SU-DHL-6 (cell line): ENCODE data around the gene PRLR.

ENCODE experiments used
- EZH2phosphoT487 ChIP-seq: fragments of 200-600 bp; sonication (generic), shearing (Covaris generic); conservative IDR thresholded peaks from 2 replicates; pipeline ENCODE4 v1.6.1; 2018; ENCODE audit warnings: mild to moderate bottlenecking, antibody characterized with exemption, low read length, moderate library complexity, mixed read lengths
- TF ChIP-seq, protein P1 (sequence below): fragments of 200-600 bp; sonication (generic); IDR thresholded peaks from one replicate; pipeline ENCODE4 v1.5.1; 2017; ENCODE audit warnings: antibody characterized with exemption, mild to moderate bottlenecking, low read length, moderate library complexity; ENCODE audit not compliant: insufficient read depth, poor library complexity, severe bottlenecking

- TF ChIP-seq, protein P1, sequence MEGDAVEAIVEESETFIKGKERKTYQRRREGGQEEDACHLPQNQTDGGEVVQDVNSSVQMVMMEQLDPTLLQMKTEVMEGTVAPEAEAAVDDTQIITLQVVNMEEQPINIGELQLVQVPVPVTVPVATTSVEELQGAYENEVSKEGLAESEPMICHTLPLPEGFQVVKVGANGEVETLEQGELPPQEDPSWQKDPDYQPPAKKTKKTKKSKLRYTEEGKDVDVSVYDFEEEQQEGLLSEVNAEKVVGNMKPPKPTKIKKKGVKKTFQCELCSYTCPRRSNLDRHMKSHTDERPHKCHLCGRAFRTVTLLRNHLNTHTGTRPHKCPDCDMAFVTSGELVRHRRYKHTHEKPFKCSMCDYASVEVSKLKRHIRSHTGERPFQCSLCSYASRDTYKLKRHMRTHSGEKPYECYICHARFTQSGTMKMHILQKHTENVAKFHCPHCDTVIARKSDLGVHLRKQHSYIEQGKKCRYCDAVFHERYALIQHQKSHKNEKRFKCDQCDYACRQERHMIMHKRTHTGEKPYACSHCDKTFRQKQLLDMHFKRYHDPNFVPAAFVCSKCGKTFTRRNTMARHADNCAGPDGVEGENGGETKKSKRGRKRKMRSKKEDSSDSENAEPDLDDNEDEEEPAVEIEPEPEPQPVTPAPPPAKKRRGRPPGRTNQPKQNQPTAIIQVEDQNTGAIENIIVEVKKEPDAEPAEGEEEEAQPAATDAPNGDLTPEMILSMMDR = no peak
- TF ChIP-seq EZH2phosphoT487 = no peak
Measured at GRCh38 chr5:35266276-35266675, 36.0 kb upstream of the PRLR start.
